ENCODE measurements around the gene SORCS1. TPM values are rescaled to one million over a fixed set of nuclear protein-coding genes. Genes with fewer than 3 reads are reported as not detected.

Gene SORCS1
- total RNA-seq = not detected in 2 replicates

DNA sequence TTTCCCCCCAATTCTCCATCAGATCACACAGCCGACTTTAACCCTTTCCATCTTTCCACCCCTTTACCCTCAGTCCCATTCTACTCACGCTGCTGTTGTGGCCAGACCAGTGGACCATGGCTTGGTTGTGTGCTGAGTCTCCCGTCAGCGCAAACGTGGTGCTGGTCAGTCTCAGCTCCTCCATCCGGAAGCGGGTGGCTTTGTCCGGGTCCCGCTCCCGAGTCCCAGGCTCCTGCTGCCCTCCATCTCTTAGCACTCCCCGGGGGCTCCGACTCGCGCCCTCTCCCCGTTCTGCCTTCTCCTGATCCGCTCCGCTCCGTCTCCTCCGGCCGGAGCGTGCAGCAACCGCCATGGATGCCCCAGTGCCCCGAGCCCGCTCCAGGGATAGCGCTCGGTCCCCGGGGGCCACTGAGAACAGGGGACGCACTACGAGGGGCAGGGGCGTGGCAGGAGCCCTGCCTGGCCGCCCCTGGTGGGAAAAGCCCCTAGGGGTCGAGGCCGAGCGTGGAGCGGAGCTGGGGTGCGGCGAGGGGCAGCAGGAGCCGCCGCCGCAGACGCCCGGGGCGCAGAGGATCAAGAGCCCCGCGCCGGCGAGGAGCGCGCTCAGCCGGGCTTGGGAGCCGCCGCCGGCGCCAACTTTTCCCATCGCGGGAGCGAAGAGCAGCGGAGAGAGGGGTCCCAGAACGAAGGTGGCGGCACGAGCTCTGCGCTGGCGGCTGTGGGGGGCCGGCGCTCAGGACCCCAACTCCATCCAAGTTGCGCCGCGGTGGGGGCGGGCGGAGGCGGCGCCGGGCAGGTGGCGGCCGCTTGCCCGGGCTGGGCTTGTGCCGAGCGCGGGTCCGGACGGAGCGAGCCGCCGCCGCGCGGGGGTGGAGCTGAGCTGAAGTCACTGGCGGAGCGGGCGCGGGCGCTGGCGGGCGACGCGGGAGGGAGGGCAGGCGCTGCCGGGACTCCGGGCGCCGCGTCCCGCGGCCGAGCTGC, at the start of gene SORCS1:
Gene SORCS1, minus strand, starts transcription at position 826 of the 981 bp plus-strand sequence.

All from cardiac ventricle fibroblast (primary cell).